HepG2 (cell line): ENCODE data around the gene SDCCAG8.

Experiments used
- BRCA1 ChIP-seq: sonication (generic); formaldehyde crosslinking; IDR thresholded peaks from 2 replicates; pipeline ENCODE4 v1.4.0; 2020; ENCODE audit warnings: missing genetic modification reagents
- KLF9 ChIP-seq: IDR thresholded peaks from 2 replicates; pipeline ENCODE4 v1.6.1; 2016; ENCODE audit warnings: low read depth
- MBNL3 ChIP-seq: fragments of 250-450 bp; sonication (Bioruptor Pico); conservative IDR thresholded peaks from 2 replicates; pipeline ENCODE4 v1.8.0; 2022; ENCODE audit warnings: mild to moderate bottlenecking, inconsistent platforms
- ZBTB37 ChIP-seq: sonication (generic); formaldehyde crosslinking; IDR thresholded peaks from 2 replicates; pipeline ENCODE4 v1.4.0; 2020; ENCODE audit warnings: mild to moderate bottlenecking, missing genetic modification reagents
- ZNF672 ChIP-seq: sonication (generic); formaldehyde crosslinking; IDR thresholded peaks from 2 replicates; pipeline ENCODE4 v1.8.1; 2022; ENCODE audit warnings: missing genetic modification reagents

GRCh38 chr1:243287652-243288051 is 31.8 kb downstream of the SDCCAG8 start:
- TF ChIP-seq ZBTB37 (CRISPR knock-in tag) (no peak), BRCA1 (CRISPR knock-in tag) (no peak), ZNF672 (no peak), KLF9 (no peak), MBNL3 (CRISPR knock-in tag) (no peak)
